ENCODE results near the gene FGF1. TPM values are rescaled to one million over a fixed set of nuclear protein-coding genes. Genes with fewer than 3 reads are reported as not detected.

Gene FGF1
- total RNA-seq, 2 experiments from 2014 or later, result not detected

DNA sequence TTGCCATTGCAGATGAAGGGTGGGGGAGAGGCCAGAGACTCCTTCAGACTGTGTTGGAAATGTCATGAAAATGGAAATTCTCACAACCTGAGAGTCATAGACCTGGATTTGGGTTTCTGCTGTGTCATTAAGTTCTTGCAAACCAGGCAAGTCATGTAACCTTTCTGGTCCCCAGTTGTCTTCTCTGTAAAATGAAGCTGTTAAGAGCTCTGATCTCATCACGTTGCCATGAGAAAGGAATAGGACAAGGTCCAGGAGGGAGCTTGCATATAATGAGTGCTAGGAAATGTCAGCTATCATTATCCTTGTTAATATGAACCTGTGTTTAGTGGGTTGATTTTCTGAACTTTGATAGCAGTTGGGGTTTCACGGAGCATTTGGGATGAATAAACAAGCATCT is 59.1 kb downstream of the FGF1 start:
- no peaks in the 10 kb centered on the region for H3K4me1 ChIP-seq (ENCODE audit: insufficient read depth, low read length)
- no peak overlapping the region for H3K4me3 ChIP-seq (ENCODE audit: low read length)
- no peaks in the 10 kb centered on the region for H3K9me3 ChIP-seq (ENCODE audit: control insufficient read depth in 1 of 2, insufficient read depth in 1 of 2, low read length in 2 of 2)
- peaks cover 0 to 3% of the 10 kb centered on the region in 2 experiments for H3K27me3 ChIP-seq (ENCODE audit: control insufficient read depth in 1 of 2, insufficient read depth in 2 of 2, low read length in 2 of 2)
- intact Hi-C loops (cut with DNase I, micrococcal nuclease), result no loop called here
- TF ChIP-seq, protein P1, sequence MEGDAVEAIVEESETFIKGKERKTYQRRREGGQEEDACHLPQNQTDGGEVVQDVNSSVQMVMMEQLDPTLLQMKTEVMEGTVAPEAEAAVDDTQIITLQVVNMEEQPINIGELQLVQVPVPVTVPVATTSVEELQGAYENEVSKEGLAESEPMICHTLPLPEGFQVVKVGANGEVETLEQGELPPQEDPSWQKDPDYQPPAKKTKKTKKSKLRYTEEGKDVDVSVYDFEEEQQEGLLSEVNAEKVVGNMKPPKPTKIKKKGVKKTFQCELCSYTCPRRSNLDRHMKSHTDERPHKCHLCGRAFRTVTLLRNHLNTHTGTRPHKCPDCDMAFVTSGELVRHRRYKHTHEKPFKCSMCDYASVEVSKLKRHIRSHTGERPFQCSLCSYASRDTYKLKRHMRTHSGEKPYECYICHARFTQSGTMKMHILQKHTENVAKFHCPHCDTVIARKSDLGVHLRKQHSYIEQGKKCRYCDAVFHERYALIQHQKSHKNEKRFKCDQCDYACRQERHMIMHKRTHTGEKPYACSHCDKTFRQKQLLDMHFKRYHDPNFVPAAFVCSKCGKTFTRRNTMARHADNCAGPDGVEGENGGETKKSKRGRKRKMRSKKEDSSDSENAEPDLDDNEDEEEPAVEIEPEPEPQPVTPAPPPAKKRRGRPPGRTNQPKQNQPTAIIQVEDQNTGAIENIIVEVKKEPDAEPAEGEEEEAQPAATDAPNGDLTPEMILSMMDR (IDR thresholded peaks at IDR 0.05), result no peak
- no peaks in the 10 kb centered on the region for H3K36me3 Mint-ChIP-seq (ENCODE audit: low read depth)
- ChIA-PET POLR2A (no interaction called here), CTCF (no interaction called here)
- no peaks in the 10 kb centered on the region for H3K4me1 Mint-ChIP-seq (ENCODE audit: low read depth)
- no peaks in the 10 kb centered on the region for H3K9me3 Mint-ChIP-seq
- no peak overlapping the region for H3K27ac ChIP-seq (ENCODE audit: low read depth in 1 of 2, low read length in 2 of 2)
- H3K36me3 ChIP-seq (ENCODE audit: insufficient read depth, low read length), result no peaks in the 10 kb centered on the region
- no peak for ATAC-seq (ENCODE audit: poor library complexity)
- no peak for DNase-seq
- H3K27ac Mint-ChIP-seq, result no peak overlapping the region
- no peak overlapping the region for H3K4me3 Mint-ChIP-seq
- H3K27me3 Mint-ChIP-seq, result peaks cover 11% of the 10 kb centered on the region

DNA sequence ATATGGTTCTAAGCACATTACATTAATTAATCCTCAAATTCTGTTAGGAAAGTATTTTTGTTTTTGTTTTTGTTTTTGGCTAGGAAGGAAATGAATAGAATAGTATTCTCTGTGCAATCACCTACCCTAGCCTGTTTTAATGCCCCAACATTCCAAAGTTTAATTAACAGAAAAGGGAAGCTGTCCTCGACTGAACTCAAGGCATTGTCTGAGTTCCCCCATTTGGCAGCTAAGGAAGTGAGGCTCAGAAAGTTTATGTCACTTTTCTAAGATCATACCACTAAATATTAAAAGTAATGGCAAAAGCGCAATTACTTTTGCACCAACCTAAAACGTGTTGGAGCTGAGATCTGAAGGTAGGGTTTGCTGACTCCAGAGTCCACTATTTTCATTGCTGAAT is 59.8 kb downstream of the FGF1 start:
- CTCF ChIA-PET, result no interaction called here
- H3K4me3 ChIP-seq (ENCODE audit: low read length), result no peak overlapping the region
- Mint-ChIP-seq H3K27ac (no peak overlapping the region), H3K4me1 (ENCODE audit: low read depth) (no peaks in the 10 kb centered on the region), H3K4me3 (no peak overlapping the region), H3K27me3 (peaks cover 11% of the 10 kb centered on the region), H3K9me3 (no peaks in the 10 kb centered on the region), H3K36me3 (ENCODE audit: low read depth) (no peaks in the 10 kb centered on the region)
- H3K9me3 ChIP-seq (ENCODE audit: control insufficient read depth in 1 of 2, insufficient read depth in 1 of 2, low read length in 2 of 2), result no peaks in the 10 kb centered on the region
- no peak overlapping the region for H3K27ac ChIP-seq (ENCODE audit: low read depth in 1 of 2, low read length in 2 of 2)
- H3K27me3 ChIP-seq (ENCODE audit: control insufficient read depth in 1 of 2, insufficient read depth in 2 of 2, low read length in 2 of 2), result peaks cover 0 to 3% of the 10 kb centered on the region in 2 experiments
- POLR2A ChIA-PET, result no interaction called here
- TF ChIP-seq, protein P1 (IDR thresholded peaks at IDR 0.05), result no peak
- H3K36me3 ChIP-seq (ENCODE audit: insufficient read depth, low read length), result no peaks in the 10 kb centered on the region
- intact Hi-C loops (cut with DNase I, micrococcal nuclease), result no loop called here
- no peak for DNase-seq
- H3K4me1 ChIP-seq (ENCODE audit: insufficient read depth, low read length), result no peaks in the 10 kb centered on the region
- ATAC-seq (ENCODE audit: poor library complexity), result no peak

DNA sequence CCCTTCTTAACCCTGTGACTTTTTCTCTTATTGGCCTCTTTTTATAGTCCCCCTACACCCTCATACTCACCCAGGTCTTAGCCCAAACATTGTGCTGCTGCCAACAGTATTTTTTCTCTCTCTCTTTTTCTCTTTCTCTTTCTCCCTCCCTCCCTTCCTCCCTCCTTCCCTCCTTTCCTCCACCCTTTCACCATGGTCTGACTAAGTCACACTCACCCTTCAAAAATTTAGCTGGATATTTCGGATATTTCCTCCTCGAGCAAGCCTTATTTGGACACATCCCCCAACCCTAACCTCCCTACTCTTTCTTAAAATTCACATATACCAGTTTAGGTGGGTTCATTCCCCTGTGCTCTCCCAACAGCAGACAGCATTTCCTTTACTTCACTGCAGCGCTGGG is 64.7 kb downstream of the FGF1 start:
- DNase-seq, result no peak

More for the DNA sequence above, 64.7 kb downstream of the FGF1 start:
- Histone ChIP-seq H3K27ac (ENCODE audit: low read depth in 1 of 2, low read length in 2 of 2) (no peak overlapping the region), H3K27me3 (ENCODE audit: control insufficient read depth in 1 of 2, insufficient read depth in 2 of 2, low read length in 2 of 2) (no peaks in the 10 kb centered on the region), H3K36me3 (ENCODE audit: insufficient read depth, low read length) (no peaks in the 10 kb centered on the region), H3K9me3 (ENCODE audit: control insufficient read depth in 1 of 2, insufficient read depth in 1 of 2, low read length in 2 of 2) (peaks cover 0 to 5% of the 10 kb centered on the region in 2 experiments), H3K4me1 (ENCODE audit: insufficient read depth, low read length) (no peaks in the 10 kb centered on the region), H3K4me3 (ENCODE audit: low read length) (no peak overlapping the region)
- Mint-ChIP-seq H3K9me3 (no peaks in the 10 kb centered on the region), H3K4me3 (no peak overlapping the region), H3K4me1 (ENCODE audit: low read depth) (no peaks in the 10 kb centered on the region), H3K27ac (no peak overlapping the region), H3K27me3 (peaks cover 6% of the 10 kb centered on the region), H3K36me3 (ENCODE audit: low read depth) (no peaks in the 10 kb centered on the region)
- POLR2A ChIA-PET, result no interaction called here
- intact Hi-C loops (cut with DNase I, micrococcal nuclease), result no loop called here
- TF ChIP-seq, protein P1 (IDR thresholded peaks at IDR 0.05), result no peak
- CTCF ChIA-PET, result no interaction called here
- no peak for ATAC-seq (ENCODE audit: poor library complexity)
